Activated effector memory CD4-positive, alpha-beta T cell treated with Interleukin-2 at 50 U/mL for 16 hours (primary cell): ENCODE measurements around the gene SLC46A2.

Experiments
- DNase-seq: peaks from one replicate; pipeline ENCODE4 v3.0.0-alpha.2; 2020

The SLC46A2 gene, protein sequence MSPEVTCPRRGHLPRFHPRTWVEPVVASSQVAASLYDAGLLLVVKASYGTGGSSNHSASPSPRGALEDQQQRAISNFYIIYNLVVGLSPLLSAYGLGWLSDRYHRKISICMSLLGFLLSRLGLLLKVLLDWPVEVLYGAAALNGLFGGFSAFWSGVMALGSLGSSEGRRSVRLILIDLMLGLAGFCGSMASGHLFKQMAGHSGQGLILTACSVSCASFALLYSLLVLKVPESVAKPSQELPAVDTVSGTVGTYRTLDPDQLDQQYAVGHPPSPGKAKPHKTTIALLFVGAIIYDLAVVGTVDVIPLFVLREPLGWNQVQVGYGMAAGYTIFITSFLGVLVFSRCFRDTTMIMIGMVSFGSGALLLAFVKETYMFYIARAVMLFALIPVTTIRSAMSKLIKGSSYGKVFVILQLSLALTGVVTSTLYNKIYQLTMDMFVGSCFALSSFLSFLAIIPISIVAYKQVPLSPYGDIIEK

DNA sequence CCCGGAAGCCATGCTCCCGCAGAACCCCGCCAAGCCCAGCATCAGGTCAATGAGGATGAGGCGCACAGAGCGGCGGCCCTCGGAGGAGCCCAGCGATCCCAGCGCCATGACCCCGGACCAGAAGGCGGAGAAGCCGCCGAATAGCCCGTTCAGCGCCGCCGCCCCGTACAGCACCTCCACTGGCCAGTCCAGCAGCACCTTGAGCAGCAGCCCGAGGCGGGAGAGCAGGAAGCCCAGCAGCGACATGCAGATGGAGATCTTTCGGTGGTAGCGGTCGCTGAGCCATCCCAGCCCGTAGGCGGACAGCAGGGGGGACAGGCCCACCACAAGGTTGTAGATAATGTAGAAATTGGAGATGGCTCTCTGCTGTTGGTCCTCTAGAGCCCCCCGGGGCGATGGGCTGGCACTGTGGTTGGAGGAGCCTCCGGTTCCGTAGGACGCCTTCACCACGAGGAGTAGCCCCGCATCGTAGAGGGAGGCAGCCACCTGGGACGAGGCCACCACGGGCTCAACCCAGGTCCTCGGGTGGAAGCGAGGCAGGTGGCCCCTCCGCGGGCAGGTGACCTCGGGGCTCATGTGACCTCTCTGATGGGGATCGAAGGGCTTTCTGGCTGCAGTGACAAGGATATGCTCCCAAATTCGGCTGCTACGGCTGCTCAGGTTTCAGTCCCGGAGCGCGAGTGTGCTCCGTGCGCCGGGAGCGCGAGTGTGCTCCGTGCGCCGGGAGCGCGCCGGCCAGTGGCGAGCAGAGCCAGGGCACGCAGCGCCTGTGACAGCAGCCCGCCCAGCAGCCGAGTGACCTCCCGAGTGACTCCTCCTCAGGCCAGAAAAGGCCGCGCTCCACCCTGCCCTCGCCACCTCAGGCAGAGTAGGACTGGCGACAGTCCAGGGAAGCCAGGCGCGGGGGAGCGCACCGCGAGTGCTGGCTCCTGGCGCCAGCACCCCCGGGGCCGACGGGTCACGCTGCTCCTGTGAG, at the start of gene SLC46A2:
Gene SLC46A2, minus strand, starts transcription at position 771 of the 976 bp plus-strand sequence. Its CDS starts 195 bp downstream, at position 576.
- DNase-seq = no peak

DNA sequence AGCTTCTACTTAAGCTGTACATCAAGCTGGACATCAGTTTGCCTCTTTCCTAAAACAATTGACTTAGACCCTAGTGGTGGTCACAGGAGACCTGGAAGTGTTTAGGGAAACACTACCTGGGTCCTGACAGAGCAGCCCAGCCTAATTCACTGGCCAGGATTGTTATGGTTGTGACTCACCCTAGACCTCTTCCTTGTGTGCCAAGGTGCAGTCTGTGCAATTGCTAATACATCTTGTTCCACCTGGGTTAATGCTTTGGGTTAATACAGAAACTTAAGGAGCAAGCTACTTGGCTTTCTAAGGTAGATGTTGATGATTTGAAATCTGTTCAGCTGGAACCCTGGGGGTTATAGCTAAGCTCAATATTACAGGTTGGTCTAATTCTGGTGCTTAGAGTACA, 48.7 kb upstream of the SLC46A2 start:
- no peak for DNase-seq

DNA sequence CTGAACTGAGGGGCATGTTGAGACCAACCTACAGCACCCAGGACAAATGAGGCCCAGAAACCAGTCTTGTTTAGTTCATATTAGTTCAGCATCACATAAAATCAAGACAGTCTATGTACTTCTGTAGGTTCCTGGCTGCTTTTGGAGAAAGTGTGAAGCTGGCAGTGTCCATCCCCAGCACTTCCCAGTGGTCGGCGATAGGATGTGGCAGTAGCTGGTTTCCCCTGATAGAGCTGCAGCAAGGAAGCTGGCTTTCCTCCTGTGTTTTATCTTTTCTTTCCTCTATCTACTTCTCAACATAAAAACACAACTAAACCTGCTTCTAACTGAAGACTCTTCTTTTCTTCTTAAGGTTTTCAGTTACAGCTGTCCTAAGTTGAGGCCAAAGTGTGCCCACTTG, 43.0 kb upstream of the SLC46A2 start:
- no peak for DNase-seq

DNA sequence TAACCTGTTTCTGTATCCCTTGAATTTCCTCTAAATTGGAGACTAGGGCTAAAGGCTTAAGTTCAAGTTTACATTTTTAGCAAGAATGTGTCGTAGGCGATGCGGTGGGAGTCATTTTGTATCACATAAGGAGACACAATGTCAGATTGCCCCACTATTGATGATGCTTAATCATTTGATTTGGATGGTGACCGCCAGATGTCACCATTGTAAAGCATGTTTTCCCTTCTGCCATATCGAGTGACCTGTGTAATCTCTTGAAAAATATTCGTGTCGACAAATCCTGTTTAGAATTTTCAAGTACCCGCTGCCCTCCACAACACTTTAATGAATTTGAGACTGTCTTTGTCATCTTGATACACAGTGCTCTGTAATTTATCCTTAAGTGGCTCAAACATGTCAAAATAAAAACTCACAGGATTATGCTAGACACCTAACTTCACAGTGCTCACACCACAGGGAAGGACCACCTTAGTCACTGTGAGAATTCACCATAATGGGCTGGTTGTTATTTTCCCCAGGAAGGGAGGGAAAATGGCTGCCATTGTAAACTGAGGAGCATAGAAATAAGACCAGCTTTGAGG, 34.5 kb upstream of the SLC46A2 start:
- DNase-seq = no peak

DNA sequence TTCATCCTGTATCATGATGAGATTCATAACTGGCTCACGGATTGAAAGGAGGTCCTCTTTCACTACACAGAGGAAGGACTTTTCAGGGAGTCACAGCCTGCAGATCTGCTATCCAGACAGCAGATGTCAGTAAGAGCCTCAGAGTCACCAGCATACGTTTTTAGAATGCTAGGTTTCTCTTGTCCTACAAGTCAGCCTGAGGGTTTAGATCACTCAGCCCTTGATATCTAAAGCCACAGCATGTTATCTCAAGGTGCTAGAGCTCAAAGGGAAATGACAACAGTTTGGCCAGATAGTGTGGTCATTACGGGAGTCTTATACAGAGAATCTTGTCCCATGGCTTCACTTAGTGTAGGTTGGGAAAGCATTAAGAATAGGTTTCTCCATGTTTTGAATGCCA, 30.9 kb upstream of the SLC46A2 start:
- no peak for DNase-seq

DNA sequence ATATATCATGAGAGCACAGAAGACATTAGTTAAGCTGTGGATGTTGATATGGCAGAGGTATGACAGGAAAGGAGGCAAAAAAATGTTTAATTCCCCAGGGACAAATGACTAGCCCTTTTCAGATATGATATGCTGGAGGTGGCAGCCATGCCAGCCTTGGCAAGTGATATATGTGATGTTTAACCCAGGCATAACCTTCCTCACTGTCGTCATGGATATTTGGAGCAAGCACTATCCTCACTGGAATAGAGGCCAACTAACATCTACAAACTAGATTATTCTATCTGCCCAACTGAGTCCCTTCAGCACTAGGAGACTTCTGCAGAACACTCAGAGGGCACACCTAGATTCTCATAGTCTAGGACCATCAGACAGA, 27.3 kb upstream of the SLC46A2 start:
- no peak for DNase-seq

DNA sequence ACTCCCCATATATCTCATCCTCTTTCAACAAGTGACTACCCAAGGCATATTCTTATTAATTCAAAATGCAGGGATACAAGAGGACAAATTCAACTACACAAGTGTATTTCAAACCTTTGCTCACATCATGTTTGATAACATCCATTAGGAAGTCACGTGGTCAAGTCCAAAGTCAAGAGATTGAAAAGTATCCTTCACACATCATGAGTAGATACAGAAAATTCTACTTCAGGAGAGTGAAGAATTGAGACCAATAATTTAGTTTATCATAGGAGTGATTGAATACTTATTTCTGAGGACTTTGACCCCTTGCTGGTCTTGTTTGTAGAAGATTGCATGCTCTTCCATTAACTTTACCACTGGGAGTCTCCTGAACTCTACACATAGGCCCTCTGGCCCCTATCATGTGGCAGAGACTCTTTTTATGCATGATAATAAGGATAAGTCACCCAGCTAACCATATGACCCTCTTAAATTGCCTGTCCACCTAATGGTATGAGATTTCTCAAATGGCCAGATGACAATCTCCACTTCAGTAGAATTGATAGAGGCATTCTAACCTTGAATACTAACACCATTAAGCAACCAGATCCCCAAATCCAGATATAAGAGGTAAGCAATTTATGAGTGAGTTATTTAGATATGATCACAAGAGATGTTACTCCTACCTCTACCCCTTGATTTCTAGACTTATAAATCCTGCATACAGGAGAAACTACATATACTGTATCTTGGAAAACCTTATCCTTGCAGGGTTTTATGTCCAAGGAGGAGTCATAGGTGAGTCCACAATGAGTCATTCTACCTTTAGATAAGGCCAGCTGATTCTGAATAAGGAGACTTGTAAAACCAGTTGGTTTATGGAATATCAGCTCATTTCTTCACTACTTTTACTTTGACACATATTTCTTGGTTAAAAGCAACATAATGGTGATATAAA, 26.6 kb upstream of the SLC46A2 start:
- no peak for DNase-seq

DNA sequence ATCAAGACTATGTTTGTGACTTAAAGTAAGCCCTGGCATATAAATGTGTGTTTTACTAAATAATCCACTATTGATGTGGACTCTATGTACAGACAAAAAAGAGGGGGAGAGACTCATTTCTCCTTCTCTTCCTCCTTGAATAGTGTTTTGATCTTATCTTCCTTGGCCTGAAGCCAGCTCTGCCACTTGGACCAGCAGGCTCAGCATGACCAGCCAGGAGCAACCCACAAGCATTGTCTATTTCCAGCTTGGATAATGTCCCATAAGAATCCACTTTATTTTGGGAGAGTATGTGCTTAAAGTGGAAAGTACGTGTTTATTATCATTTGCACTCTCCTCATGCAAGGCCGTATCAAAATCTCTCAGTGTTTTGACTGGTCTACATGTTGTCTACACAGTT, 23.8 kb upstream of the SLC46A2 start:
- DNase-seq = no peak

DNA sequence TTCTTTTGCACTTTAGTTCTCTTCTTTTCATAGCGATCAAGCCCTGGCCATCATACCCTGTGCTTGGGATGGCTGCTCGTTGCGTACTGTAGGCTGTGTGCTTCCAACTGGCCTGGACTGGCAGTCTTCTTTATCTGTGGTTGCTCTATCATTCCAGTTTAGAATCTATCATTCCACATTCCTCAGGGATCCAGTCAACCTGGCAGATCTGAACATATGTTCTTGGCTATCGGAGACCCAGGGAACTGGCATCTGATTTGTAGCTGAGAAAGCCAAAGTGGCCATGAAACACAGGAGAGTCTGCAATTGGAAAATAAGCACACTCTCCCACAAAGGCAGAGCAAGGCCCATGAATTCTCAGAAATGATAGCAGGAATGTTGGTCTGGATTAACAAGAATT, 22.6 kb upstream of the SLC46A2 start:
- no peak for DNase-seq

DNA sequence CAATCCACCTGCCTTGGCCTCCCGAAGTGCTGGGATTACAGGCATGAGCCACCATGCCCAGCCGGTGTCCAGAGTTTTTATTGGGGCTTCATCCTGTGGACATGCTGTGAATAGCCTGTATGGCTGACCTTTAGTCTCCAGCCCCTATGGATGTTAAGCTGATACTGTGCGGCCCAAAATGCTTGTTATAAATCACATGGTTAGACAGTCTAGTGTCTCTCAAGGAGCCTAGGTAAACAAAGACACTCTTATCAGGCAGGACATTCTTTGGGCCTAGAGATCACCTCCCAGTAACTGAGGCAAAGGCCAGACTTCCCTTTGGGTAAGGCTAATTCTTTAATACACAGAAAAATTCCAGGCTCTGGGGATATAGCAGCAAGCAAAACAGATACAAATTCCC, 22.0 kb upstream of the SLC46A2 start:
- no peak for DNase-seq

DNA sequence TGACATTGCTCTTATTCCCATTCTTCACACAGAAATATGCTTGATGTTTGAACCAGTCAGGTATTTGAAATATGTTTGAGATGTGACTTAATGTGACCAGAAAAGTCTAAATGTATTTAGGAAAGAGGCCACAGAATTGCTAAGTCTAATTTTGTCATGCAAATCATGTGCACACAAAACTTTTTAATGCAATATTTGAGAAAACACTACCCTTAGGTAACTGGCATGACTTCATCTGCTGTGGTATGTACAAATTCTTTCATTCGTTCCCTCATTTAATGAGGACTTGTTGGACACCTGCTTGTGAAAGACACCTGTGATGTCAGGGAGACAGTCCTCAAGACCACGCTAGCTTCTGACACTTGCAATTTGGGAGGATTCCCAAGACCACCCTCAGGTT, 21.1 kb upstream of the SLC46A2 start:
- DNase-seq = no peak

DNA sequence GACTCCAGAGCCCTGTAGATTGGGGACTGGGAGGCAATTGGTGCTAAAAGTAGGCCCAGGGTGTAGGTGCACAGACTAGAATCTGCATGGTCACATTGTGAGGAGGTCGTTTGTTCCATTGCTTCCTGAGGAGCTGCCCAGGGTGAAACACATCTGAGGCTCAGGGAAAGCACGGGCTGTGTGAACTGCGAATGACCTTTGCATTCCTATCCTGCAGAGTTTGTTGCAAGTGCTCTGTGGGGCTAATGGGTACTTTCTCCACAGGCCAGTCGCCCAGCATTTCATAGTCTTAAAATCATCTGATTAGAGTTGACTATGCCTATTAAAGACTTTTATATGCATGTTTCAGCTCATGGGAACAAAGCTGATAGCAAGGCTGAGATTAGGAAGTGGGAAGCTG, 14.4 kb upstream of the SLC46A2 start:
- DNase-seq = no peak

DNA sequence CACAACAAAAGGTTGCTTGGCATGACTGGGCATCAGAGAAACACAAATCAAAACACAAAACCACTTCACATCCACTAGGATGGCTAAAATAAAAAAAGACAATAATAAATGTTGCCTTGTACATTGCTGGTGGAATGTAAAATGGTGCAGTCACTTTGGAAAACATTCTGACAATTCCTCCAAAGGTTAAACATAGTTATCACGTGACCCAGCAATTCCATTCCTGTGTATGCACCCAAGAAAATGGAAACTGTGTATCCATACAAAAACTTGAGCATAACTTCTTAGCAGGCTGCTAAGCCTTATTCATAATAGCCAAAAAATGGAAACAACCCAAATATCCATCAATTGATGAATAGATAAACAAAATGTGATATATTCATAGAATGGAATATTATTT, 10.2 kb upstream of the SLC46A2 start:
- DNase-seq = no peak

DNA sequence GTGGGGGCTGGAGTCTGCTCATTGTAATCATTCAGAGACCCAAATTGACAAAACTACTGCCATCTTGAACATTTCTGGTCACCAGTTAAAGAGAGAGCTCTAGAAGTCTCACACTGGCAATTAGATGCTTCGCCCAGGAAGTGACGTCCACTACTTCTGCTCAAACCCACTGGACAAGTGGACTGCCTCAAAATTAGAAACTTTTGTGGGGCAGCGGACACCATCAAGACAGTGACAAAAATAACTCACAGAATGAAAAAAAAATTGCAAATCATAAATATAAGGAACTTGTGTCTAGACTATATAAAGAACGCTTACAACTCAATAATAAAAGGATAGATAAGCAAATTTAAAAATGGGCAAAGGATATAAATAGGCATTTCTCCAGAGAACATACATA, 9.8 kb upstream of the SLC46A2 start:
- no peak for DNase-seq

DNA sequence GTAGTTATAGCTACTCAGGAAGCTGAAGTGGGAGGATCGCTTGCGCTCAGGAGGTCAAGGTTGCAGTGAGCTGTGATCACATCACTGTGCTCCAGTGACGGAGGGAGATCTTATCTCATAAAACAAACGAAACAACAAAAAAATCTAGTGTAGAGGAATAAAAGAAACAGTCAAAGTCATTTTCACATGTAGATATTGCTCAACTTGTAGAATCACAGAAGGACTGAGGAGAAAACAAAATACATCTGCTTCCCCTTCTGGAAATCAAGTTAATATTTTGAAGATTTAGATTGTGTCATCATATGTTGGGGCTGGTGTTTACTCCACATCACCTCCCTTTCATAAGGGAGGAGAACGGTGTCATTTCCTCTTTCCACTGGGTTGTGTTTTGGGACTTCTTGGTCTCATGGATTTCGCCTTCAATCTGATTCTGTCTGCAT, 8.2 kb upstream of the SLC46A2 start:
- no peak for DNase-seq

DNA sequence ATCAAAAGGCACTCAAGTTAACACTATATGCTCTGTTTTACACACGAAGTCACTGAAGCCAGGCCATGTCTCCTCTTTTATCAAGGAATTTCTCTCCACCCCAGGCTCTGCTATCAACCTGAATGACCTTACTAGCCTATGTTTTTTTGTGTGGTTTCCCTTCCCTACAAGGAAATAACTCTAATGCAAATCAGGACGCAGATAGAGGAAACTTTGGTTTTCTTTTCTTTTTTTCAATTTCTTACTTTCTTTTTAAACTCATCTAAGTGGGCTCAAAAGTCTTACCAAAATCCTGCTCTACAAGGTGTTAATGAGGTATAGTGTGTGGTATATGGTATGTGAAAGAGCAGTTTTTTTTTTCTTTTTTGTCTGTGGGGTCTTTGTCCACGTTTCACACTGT, 5.5 kb upstream of the SLC46A2 start:
- no peak for DNase-seq

DNA sequence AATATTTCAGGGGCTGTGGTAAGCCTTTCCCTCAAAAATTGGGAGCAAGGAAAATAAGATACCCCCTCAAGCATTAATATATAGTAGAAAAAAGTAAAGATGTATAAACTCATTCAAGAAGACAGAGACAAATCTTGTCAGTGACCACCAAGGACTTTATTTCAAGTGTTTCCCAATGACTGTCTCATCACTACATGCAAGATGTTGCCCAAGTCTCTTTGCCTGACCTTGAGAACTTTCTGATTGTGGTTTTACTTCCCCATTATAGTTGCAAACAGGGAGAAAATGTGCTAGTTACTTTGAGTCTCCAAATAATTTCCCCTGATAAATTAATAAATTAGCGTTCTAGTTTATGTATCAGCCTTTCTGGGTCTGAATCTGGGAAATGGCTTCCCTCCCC, 4.0 kb upstream of the SLC46A2 start:
- DNase-seq = no peak

DNA sequence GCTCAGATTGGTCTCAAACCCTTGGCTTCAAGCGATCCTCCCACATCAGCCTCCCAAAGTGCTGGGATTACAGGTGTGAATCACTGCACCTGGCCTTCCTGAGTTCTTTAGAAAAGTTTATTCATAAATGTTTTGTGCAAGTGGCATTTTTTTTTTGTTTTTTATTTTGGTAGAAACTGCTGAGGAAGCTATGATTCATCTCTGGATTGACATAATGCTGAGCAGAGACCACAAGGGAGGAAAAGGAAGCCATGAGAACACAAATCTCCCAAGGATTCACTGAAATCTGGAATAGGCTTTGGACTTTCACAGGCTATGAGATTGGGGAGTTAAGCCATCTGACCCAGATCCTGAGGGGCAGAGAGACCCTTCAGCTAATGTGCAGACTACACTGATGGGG, 3.4 kb upstream of the SLC46A2 start:
- DNase-seq = no peak

DNA sequence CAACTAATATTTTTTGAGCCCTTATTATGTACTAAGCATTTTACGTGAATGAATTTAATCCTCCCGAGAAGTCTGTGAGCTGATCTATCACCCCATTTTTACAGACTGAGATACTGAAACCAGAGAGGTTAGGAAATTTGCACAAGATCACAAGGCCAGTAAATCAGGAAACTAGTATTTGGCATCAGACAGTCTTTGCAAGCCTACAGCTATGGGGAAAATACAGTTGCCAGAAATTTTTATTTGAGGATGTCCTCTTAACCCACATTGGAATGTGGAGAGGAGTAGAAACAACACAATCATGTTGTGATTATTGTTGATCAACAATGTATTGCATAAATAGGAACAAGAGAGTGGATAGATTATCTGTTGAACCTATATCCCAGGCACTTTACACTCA, 2.3 kb upstream of the SLC46A2 start:
- DNase-seq = no peak

DNA sequence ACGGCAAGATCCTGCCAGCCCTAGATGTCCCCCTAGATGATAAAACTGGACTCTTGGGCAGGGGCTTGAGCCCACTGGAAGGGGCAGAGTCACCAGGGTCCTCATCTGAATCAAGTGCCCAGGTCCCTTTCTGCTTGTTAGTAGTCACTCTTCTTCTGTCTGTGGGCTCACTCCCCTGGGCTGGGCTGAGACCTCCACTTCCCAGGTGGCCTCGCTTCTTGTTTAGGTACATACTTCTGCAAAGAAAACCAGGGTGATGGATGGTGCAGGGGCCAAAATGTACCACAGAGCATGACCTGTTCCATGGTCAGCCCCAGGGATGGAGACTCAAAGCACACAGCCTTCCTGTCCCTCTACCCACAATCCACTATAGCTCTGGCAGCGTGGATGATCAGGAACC, 845 bp upstream of the SLC46A2 start:
- DNase-seq = no peak

DNA sequence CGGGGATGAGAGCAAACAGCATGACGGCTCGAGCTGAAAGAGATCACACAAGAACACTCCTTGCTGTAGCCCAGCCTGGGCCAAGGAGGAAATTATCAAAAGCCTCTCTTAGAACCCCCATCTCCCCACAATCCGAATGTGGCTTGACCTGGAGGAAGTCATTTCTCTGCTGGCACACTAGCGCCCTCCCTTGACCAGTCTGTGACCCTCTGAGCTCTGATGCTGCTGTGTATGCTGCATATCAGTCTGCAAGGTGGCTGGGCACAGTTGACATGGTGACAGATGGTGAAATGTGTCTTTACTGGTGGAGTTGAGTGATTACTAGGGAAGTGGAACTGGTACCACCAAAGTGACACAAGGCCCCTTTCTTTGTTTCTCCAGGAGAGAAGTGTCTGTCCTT, 3.3 kb downstream of the SLC46A2 start:
- no peak for DNase-seq

DNA sequence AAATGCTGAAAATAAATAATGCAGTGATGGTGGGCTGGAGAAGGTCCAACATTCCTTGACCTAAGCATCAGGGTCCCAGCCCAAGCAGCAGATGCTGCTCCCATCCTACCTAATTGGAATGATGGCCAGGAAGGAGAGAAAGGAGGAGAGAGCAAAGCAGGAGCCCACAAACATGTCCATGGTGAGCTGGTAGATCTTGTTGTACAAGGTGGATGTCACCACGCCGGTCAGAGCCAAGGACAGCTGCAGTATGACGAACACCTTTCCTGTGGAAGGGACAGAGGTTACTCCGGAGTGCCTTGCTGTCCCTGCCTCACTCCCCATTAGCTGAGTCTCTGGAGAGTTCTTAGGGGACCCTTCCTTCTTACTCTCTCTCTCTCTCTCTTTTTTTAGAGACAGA, 4.3 kb downstream of the SLC46A2 start:
- no peak for DNase-seq
